ENCODE measurements around the gene SIN3B.

DNA sequence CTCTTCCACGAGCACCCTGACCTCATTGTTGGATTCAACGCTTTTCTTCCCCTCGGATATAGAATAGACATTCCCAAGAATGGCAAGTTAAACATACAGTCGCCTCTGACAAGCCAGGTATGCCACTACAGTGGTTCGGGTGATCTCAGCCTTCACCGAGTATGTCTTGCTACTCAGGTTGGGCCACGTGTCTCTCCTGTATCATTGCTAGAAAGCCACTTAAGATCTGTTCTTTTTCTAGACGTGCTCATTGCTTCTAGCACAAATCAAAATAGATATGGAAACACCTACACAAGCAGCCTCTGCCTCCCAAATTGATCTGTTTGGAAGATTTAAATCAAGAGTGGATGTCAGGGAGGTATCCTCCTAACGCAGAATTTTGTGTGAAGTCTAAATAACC, 2.3 kb downstream of the SIN3B start:
- TF ChIP-seq EZH2phosphoT487 (IDR thresholded peaks at IDR 0.05; ENCODE audit: insufficient read depth, low read depth) = no peak
- no peak for TF ChIP-seq EZH2 (IDR thresholded peaks at IDR 0.05; ENCODE audit: insufficient read depth, poor library complexity, severe bottlenecking)

All from GM23248 (cell line).